ENCODE data around the gene ZNF630.
"Not testable (repeated sequence)": the region's sequence is repeated elsewhere in the genome, so short reads cannot be mapped to it uniquely, and the experiment has no call there.

ZNF630 gene

DNA sequence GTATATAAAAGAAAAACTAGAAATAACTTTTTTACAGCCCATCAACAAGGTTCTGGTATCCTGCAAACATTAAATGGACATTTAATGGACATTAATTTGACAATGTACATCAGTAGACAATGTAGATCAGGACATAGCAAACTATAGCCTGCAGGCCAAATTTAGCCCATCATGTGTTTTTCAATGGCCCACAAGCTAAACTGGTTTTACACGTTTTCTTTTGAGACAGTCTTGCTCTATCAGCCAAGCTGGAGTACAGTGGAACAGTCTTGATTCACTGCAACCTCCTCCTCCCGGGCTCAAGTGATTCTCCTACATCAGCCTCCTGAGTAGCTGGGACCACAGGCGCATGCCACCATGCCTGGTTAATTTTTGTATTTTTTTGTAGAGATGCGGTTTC lies 7.2 kb downstream of the ZNF630 start:
- Histone ChIP-seq H3K4me3 (ENCODE audit: low read length) (no peak overlapping the region), H3K4me1 (ENCODE audit: control insufficient read depth, insufficient read depth, low read length) (no peaks in the 10 kb centered on the region), H3K27me3 (ENCODE audit: control insufficient read depth, insufficient read depth, low read length) (no peaks in the 10 kb centered on the region), H3K9ac (ENCODE audit: low read length) (no peak overlapping the region), H3K9me3 (ENCODE audit: control insufficient read depth, low read length) (no peaks in the 10 kb centered on the region), H3K36me3 (ENCODE audit: control insufficient read depth, insufficient read depth, low read length) (peaks cover 8% of the 10 kb centered on the region)

DNA sequence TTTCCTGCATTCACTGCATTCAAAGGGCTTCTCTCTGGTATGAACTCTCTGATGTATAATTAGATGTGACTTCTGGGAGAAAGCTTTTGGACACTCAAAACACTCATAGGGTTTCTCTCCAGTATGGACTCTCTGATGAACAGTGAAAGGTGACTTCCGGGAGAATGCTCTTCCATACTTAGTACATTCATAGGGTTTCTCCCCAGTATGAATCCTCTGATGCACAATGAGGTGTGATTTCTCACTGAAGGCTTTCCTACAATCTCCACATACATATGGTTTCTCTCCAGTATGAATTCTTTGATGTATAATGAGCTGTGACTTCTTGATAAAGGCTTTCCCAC lies 12.2 kb downstream of the ZNF630 start:
- Histone ChIP-seq H3K9me3 (ENCODE audit: control insufficient read depth, low read length) (no peaks in the 10 kb centered on the region), H3K36me3 (ENCODE audit: control insufficient read depth, insufficient read depth, low read length) (peaks cover 9% of the 10 kb centered on the region), H3K27me3 (ENCODE audit: control insufficient read depth, insufficient read depth, low read length) (no peaks in the 10 kb centered on the region), H3K9ac (ENCODE audit: low read length) (no peak overlapping the region), H3K4me3 (ENCODE audit: low read length) (no peak overlapping the region), H3K4me1 (ENCODE audit: control insufficient read depth, insufficient read depth, low read length) (no peaks in the 10 kb centered on the region)

DNA sequence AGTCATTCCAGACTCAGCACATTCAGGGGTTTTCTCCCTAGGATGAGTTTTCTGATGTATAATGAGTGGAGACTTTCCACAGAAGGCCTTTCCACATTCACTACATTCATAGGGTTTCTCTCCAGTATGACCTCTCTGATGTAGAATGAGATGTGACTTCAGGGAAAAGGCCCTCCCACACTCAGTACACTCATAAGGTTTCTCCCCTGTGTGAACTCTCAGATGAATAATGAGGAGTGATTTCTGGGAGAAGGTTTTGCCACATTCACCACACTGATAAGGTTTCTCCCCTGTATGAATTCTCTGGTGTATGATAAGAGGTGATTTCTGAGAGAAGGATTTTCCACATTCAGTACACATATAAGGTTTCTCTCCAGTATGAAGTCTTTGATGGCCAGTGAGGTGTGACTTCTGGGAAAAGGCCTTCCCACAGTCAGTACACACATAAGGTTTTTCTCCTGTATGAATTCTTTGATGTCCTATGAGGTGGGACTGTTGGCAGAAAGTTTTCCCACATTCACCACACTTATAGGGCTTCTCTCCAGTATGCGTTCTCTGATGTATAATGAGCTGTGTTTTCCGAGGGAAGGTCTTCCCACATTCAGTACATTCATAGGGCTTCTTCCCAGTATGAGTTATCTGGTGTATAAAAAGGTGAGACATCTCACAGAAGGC lies 12.7 kb downstream of the ZNF630 start:
- Histone ChIP-seq H3K4me1 (ENCODE audit: control insufficient read depth, insufficient read depth, low read length) (no peaks in the 10 kb centered on the region), H3K36me3 (ENCODE audit: control insufficient read depth, insufficient read depth, low read length) (peaks cover 9% of the 10 kb centered on the region), H3K4me3 (ENCODE audit: low read length) (no peak overlapping the region), H3K9me3 (ENCODE audit: control insufficient read depth, low read length) (no peaks in the 10 kb centered on the region), H3K27me3 (ENCODE audit: control insufficient read depth, insufficient read depth, low read length) (no peaks in the 10 kb centered on the region), H3K9ac (ENCODE audit: low read length) (no peak overlapping the region)

DNA sequence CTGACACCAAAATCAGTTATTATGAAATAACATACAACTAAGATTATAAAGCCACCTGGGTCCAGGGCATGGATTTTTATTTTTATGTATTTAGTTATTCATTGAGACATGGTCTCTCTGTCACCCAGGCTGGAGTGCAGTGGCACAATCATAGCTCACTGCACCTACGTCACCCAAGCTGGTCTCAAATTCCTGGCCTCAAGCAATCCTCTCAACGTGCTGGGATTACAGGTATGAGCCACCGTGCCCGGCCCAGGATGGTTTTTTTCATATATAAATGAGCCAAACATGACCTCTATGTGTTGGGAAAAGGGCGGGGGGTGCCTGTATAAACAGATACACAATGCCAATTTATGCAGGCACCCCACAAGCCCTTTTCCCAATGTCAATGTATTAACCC lies 24.6 kb downstream of the ZNF630 start:
- no peak overlapping the region for H3K4me3 ChIP-seq (ENCODE audit: low read length)
- H3K36me3 ChIP-seq (ENCODE audit: control insufficient read depth, insufficient read depth, low read length), result no peaks in the 10 kb centered on the region
- H3K9ac ChIP-seq (ENCODE audit: low read length), result no peak overlapping the region
- no peaks in the 10 kb centered on the region for H3K9me3 ChIP-seq (ENCODE audit: control insufficient read depth, low read length)
- no peaks in the 10 kb centered on the region for H3K27me3 ChIP-seq (ENCODE audit: control insufficient read depth, insufficient read depth, low read length)
- peaks cover 15% of the 10 kb centered on the region for H3K4me1 ChIP-seq (ENCODE audit: control insufficient read depth, insufficient read depth, low read length)

DNA sequence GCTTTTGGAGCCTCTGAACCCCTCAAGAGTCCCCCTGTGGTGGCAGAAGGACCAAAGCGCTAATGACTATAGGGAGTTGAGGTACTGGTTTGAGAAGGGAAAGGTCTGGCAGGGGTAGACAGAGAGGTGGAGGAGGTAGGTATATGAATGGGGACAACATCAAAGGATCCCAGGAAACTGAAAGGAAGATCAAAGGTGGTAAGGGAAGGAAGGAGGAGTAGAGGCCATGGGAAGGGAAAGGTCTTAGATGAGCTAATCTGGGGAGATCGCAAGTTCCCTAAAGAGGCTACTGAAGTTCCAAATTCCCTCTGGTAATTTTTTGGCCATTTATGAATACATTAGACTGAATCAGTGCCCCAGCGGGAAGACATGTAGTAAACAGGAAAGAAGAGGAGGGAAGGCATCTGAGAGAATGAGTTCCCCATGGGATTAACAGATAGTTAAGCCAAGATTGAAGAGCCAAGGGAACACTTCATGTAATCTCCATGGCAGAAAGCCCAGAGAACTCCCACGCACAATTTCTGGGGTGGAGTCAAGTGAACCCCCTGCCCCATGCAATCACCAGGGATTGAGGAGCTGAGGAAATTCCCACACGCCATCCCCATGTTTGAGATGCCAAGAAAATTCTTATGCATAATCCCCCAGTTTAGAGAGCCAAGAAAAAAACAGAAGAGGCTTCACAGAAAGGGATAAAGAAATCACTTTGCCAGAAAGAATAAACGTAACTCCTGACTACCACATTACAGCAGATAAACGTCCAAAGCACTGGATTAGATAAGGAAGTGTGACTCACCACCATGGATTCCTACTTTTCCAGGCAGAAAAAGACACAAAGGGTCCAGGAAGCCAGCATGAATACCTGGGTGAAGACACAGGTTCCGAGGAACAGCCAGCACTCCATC lies 25.8 kb downstream of the ZNF630 start:
- H3K9ac ChIP-seq (ENCODE audit: low read length), result no peak overlapping the region
- peaks cover 15% of the 10 kb centered on the region for H3K4me1 ChIP-seq (ENCODE audit: control insufficient read depth, insufficient read depth, low read length)
- no peaks in the 10 kb centered on the region for H3K27me3 ChIP-seq (ENCODE audit: control insufficient read depth, insufficient read depth, low read length)
- no peaks in the 10 kb centered on the region for H3K9me3 ChIP-seq (ENCODE audit: control insufficient read depth, low read length)
- H3K4me3 ChIP-seq (ENCODE audit: low read length), result no peak overlapping the region
- no peaks in the 10 kb centered on the region for H3K36me3 ChIP-seq (ENCODE audit: control insufficient read depth, insufficient read depth, low read length)

DNA sequence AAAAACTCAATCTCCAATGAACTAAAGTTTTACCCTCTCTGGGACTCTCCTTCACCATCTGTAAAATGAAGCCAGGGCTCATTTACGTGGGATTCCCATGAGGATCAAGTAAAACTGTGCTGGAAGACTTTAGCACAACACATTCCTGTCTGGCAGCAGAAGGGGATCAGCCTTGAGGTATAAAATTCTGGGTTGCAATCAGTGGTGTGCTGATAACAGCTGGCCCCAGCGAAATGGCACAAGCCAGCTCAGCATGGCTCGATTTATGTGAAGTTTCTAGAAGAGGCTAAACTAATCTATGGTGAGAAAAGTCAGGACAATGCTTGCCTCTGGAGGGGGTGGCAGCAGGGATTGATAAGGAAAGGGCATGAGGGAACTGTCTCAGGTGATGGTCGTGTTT lies 28.4 kb downstream of the ZNF630 start:
- H3K9ac ChIP-seq (ENCODE audit: low read length), result no peak overlapping the region
- no peaks in the 10 kb centered on the region for H3K36me3 ChIP-seq (ENCODE audit: control insufficient read depth, insufficient read depth, low read length)
- no peak overlapping the region for H3K4me3 ChIP-seq (ENCODE audit: low read length)
- no peaks in the 10 kb centered on the region for H3K9me3 ChIP-seq (ENCODE audit: control insufficient read depth, low read length)
- peaks cover 15% of the 10 kb centered on the region for H3K4me1 ChIP-seq (ENCODE audit: control insufficient read depth, insufficient read depth, low read length)
- H3K27me3 ChIP-seq (ENCODE audit: control insufficient read depth, insufficient read depth, low read length), result no peaks in the 10 kb centered on the region

DNA sequence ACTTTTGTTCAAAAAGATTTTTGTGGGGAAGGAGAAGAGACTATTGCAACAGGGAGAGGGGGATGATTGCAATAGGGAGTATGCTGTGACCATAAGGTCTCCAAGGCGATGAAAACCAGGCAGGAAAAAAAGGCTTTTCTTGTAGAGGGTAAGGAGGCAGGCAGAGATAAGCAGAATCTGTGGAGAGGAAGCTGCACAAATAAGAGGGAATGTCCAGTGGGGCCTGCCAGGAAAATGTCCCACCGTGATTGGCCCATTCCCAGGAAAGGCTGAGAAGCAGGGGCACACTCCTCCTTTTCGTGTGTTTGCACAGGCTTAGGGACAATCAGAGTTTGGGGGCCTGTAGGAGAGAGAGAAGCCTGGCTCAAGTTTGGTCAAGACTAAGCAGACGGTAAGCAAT lies 35.5 kb downstream of the ZNF630 start:
- H3K27me3 ChIP-seq (ENCODE audit: control insufficient read depth, insufficient read depth, low read length), result no peaks in the 10 kb centered on the region

DNA sequence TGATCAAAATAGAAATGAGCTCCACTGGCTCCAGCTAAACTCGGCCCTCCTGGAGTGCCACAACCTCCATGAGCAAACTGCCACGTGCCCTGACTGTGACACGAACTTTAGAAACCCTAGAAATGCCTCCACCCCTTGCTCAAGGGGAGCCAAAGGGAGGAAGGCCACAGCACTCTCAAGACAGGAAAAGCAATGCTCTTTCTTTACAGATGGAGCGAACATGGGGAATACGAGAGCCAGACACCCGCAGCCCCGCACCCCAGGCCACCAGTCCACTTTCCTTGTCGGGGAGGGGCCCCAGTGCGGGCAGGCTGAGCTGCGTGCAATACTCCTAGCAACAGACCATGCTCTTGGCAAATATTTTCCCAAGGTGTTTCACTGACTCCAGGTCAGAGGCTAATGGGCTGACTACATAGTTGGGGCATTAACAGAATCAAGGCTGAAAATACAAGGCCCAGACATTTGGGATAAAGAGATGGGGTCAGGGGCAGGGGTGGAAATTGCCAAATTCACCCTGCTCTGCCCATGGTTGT lies 40.7 kb downstream of the ZNF630 start:
- H3K27me3 ChIP-seq (ENCODE audit: control insufficient read depth, insufficient read depth, low read length); H3K9ac ChIP-seq (ENCODE audit: low read length); H3K9me3 ChIP-seq (ENCODE audit: control insufficient read depth, low read length); H3K4me3 ChIP-seq (ENCODE audit: low read length); H3K36me3 ChIP-seq (ENCODE audit: control insufficient read depth, insufficient read depth, low read length): not testable (repeated sequence)
- peaks cover 19% of the 10 kb centered on the region for H3K4me1 ChIP-seq (ENCODE audit: control insufficient read depth, insufficient read depth, low read length)

More for the DNA sequence above, 35.5 kb downstream of the ZNF630 start:
- Histone ChIP-seq H3K4me1 (ENCODE audit: control insufficient read depth, insufficient read depth, low read length) (peaks cover 7% of the 10 kb centered on the region), H3K36me3 (ENCODE audit: control insufficient read depth, insufficient read depth, low read length) (no peaks in the 10 kb centered on the region), H3K9ac (ENCODE audit: low read length) (no peak overlapping the region), H3K9me3 (ENCODE audit: control insufficient read depth, low read length) (no peaks in the 10 kb centered on the region), H3K4me3 (ENCODE audit: low read length) (no peak overlapping the region)

DNA sequence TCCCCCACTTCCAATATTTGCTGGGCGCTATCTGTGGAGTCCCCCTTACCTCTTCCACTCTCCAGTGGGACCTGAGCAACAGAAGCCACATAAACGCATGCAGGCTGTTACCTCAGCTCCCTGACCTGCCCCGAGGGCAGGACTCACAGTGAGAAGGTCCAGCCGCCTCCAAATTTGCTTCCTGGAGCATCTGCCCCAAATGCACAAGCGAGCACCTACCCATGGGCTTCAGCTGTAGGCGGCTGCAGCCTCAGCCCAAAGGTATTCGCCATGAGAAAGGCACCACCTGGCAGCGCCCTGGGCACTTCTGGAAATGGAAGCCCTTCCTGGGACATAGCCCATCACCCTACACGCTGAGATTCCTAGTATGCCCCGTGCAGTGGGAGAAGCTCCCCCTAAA lies 41.2 kb downstream of the ZNF630 start:
- H3K4me3 ChIP-seq (ENCODE audit: low read length), result no peak overlapping the region
- no peaks in the 10 kb centered on the region for H3K27me3 ChIP-seq (ENCODE audit: control insufficient read depth, insufficient read depth, low read length)
- H3K36me3 ChIP-seq (ENCODE audit: control insufficient read depth, insufficient read depth, low read length), result no peaks in the 10 kb centered on the region
- peaks cover 19% of the 10 kb centered on the region for H3K4me1 ChIP-seq (ENCODE audit: control insufficient read depth, insufficient read depth, low read length)
- H3K9me3 ChIP-seq (ENCODE audit: control insufficient read depth, low read length), result no peaks in the 10 kb centered on the region
- no peak overlapping the region for H3K9ac ChIP-seq (ENCODE audit: low read length)

DNA sequence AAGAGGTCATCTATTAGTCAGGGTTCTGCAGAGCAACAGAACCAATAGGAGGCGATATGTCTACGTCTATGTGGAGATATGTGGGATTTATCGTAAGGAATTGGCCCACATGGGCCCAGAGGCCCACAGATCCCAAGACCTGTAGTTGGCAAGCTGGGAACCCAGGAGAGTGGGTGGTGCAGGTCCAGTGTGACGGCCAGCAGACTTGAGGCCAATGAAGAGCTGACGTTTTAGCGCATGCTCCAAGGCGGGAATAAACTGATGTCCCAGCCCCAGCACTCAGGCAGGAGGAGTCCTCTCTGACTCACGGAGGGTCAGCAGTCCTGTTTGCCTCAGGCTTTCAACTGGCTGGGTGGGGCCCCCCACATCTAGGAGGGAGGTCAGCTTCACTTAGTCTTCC lies 43.3 kb downstream of the ZNF630 start:
- Histone ChIP-seq H3K36me3 (ENCODE audit: control insufficient read depth, insufficient read depth, low read length) (no peaks in the 10 kb centered on the region), H3K4me3 (ENCODE audit: low read length) (no peak overlapping the region), H3K27me3 (ENCODE audit: control insufficient read depth, insufficient read depth, low read length) (no peaks in the 10 kb centered on the region), H3K9ac (ENCODE audit: low read length) (no peak overlapping the region), H3K9me3 (ENCODE audit: control insufficient read depth, low read length) (no peaks in the 10 kb centered on the region), H3K4me1 (ENCODE audit: control insufficient read depth, insufficient read depth, low read length) (peaks cover 19% of the 10 kb centered on the region)

DNA sequence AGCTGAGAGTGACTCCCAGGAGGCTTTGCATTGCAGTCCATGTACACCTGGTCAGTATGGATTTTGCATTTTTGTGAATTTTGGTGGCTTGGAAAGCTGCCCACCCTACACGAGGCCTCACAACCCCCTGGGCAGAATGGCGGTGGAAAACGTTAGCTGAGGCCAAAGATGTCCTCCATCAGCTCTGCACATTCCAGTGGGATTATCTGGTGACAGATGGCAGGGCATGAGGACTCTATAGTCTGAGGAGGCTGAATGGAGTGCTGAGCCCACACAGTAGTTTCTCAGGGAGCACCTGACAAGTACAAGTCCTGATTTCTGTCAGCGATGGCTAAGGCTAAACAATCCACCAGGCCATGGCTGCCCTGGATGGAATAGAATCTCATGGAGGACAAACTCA lies 43.9 kb downstream of the ZNF630 start:
- not testable (repeated sequence) for H3K27me3 ChIP-seq (ENCODE audit: control insufficient read depth, insufficient read depth, low read length); H3K36me3 ChIP-seq (ENCODE audit: control insufficient read depth, insufficient read depth, low read length); H3K4me3 ChIP-seq (ENCODE audit: low read length); H3K9me3 ChIP-seq (ENCODE audit: control insufficient read depth, low read length); H3K9ac ChIP-seq (ENCODE audit: low read length)
- H3K4me1 ChIP-seq (ENCODE audit: control insufficient read depth, insufficient read depth, low read length), result peaks cover 19% of the 10 kb centered on the region

DNA sequence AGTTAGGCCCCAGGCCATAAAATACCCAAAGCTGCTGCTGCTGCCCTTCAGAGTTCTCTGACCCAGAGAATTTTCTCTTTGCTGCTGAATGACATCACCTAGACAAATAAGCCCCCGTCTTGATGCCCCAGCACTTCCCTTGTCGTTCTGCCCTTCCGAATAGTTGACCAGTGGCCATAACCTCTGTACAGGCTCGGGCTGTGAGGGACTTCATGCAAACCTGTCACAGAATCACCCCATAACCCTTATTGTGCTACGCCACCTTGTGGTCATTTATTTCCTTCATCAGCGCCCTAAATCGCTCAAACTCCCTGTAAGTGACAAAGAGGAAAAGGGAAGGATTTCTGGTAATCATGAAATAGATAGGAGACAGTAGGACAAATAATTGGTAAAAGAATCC lies 45.9 kb downstream of the ZNF630 start:
- H3K36me3 ChIP-seq (ENCODE audit: control insufficient read depth, insufficient read depth, low read length), result no peaks in the 10 kb centered on the region
- H3K4me3 ChIP-seq (ENCODE audit: low read length), result no peak overlapping the region
- H3K4me1 ChIP-seq (ENCODE audit: control insufficient read depth, insufficient read depth, low read length), result peaks cover 11% of the 10 kb centered on the region
- H3K27me3 ChIP-seq (ENCODE audit: control insufficient read depth, insufficient read depth, low read length), result no peaks in the 10 kb centered on the region
- H3K9ac ChIP-seq (ENCODE audit: low read length), result no peak overlapping the region
- H3K9me3 ChIP-seq (ENCODE audit: control insufficient read depth, low read length), result no peaks in the 10 kb centered on the region
